Smooth muscle cell of trachea (primary cell): ENCODE data around the gene VEGFB. TPM values are rescaled to one million over a fixed set of nuclear protein-coding genes. Genes with fewer than 3 reads are reported as not detected.

ENCODE experiments used
- total RNA-seq: library from RNA; depleted of rRNA; stranded (reverse); fragments of >200 nt; gene quantifications from 2 replicates; pipeline ENCODE4 v1.2.1, GENCODE V29; 2014

The VEGFB gene
- 38.7 and 41.5 TPM in 2 replicates for total RNA-seq

GRCh38 chr11:64233913-64234586 is at the start of gene VEGFB:
Gene VEGFB (plus strand): TSS chr11:64234584. CDS start chr11:64234834, 250 bp downstream.

GRCh38 chr11:64185693-64186491 is 48.5 kb upstream of the VEGFB start, which contains the start of gene STIP1:
Gene STIP1 (plus strand): TSS chr11:64186171. CDS start chr11:64186262, 91 bp downstream.

GRCh38 chr11:64206457-64207255 is 27.7 kb upstream of the VEGFB start, which contains the start of gene FERMT3:
Gene FERMT3 (plus strand): TSS chr11:64206721. CDS start chr11:64207365, 644 bp downstream.

GRCh38 chr11:64225608-64226506 is 8.5 kb upstream of the VEGFB start, which contains the start of the genes NUDT22 and TRPT1:
Gene NUDT22 (plus strand): TSS chr11:64226274. CDS start chr11:64226653, 379 bp downstream.
Gene TRPT1 (minus strand): TSS chr11:64226186. CDS start chr11:64225860, 326 bp downstream.

GRCh38 chr11:64230171-64230984 is 4.0 kb upstream of the VEGFB start, which contains the start of gene DNAJC4:
Gene DNAJC4 (plus strand): TSS chr11:64230548. CDS start chr11:64230855, 307 bp downstream.

GRCh38 chr11:64240435-64241240 is 6.3 kb downstream of the VEGFB start, which contains the start of gene FKBP2:
Gene FKBP2 (plus strand): TSS chr11:64241095. CDS start chr11:64242388, 1,293 bp downstream.

GRCh38 chr11:64246871-64247728 is 12.7 kb downstream of the VEGFB start, which contains the start of gene PPP1R14B:
Gene PPP1R14B (minus strand): TSS chr11:64246943. CDS start chr11:64246673, 270 bp downstream.

GRCh38 chr11:64251016-64251752 is 16.8 kb downstream of the VEGFB start, which contains the start of gene PLCB3:
Gene PLCB3 (plus strand): TSS chr11:64251530. CDS start chr11:64251650, 120 bp downstream.

GRCh38 chr11:64284048-64284961 is 49.9 kb downstream of the VEGFB start, which contains the start of gene BAD:
Gene BAD (minus strand): TSS chr11:64284665. CDS start chr11:64284368, 297 bp downstream.

GRCh38 chr11:64284962-64285884 is 50.8 kb downstream of the VEGFB start, which contains the start of gene GPR137:
Gene GPR137 (plus strand): TSS chr11:64285848. CDS start chr11:64286525, 677 bp downstream.

Other genes with a start within 250 kb of the VEGFB start
- gene OTUB1, start 248.1 kb upstream of the VEGFB start, total RNA-seq = 43.0 and 60.2 TPM in 2 replicates
- gene FLRT1, start 198.7 kb upstream of the VEGFB start, total RNA-seq = 0.15 and 0.50 TPM in 2 replicates
- gene MACROD1, start 68.5 kb upstream of the VEGFB start, total RNA-seq = 22.4 and 23.3 TPM in 2 replicates
- gene STIP1, start 48.4 kb upstream of the VEGFB start, total RNA-seq = 119 and 132 TPM in 2 replicates
- 1.8 and 6.0 TPM in 2 replicates for gene FERMT3, start 27.9 kb upstream of the VEGFB start, total RNA-seq
- 28.5 and 50.6 TPM in 2 replicates for gene TRPT1, start 8.4 kb upstream of the VEGFB start, total RNA-seq
- 62.4 and 66.0 TPM in 2 replicates for gene NUDT22, start 8.3 kb upstream of the VEGFB start, total RNA-seq
- gene DNAJC4, start 4.0 kb upstream of the VEGFB start, total RNA-seq = 8.0 and 18.2 TPM in 2 replicates
- gene FKBP2, start 6.5 kb downstream of the VEGFB start, total RNA-seq = 45.7 and 91.8 TPM in 2 replicates
- 164 and 283 TPM in 2 replicates for gene PPP1R14B, start 12.4 kb downstream of the VEGFB start, total RNA-seq
- gene PLCB3, start 16.9 kb downstream of the VEGFB start, total RNA-seq = 46.4 and 54.9 TPM in 2 replicates
- 80.6 and 85.5 TPM in 2 replicates for gene BAD, start 50.1 kb downstream of the VEGFB start, total RNA-seq
- 11.8 and 21.2 TPM in 2 replicates for gene GPR137, start 51.3 kb downstream of the VEGFB start, total RNA-seq
- 0.17 TPM in 1 of 2 replicates, not detected in the other for gene KCNK4, start 56.7 kb downstream of the VEGFB start, total RNA-seq
- gene CATSPERZ, start 65.8 kb downstream of the VEGFB start, total RNA-seq = 0.44 and 0.66 TPM in 2 replicates
- gene ESRRA, start 70.9 kb downstream of the VEGFB start, total RNA-seq = 34.6 and 44.3 TPM in 2 replicates
- 177 and 342 TPM in 2 replicates for gene TRMT112, start 83.0 kb downstream of the VEGFB start, total RNA-seq
- gene PRDX5, start 83.5 kb downstream of the VEGFB start, total RNA-seq = 202 and 213 TPM in 2 replicates
- gene CCDC88B, start 105.6 kb downstream of the VEGFB start, total RNA-seq = 1.0 and 1.2 TPM in 2 replicates
- 45.8 and 49.0 TPM in 2 replicates for gene RPS6KA4, start 124.6 kb downstream of the VEGFB start, total RNA-seq